GM12878 (cell line): ENCODE data around the gene STXBP3. TPM values are rescaled to one million over a fixed set of nuclear protein-coding genes. Genes with fewer than 3 reads are reported as not detected.

Experiments used
- ATAC-seq: fragments of 200-7000 bp; cut with Tn5 transposase; 3 replicates; pipeline ENCODE4 v1.9.1; 2020; ENCODE audit warnings: mild to moderate bottlenecking, moderate library complexity
- BruUV-seq: library from RNA; stranded (reverse); fragments of 400-500 nt; replicated peaks from 2 replicates; lab custom pipeline; 2021; lab: Mats Ljungman, UMichigan
- CTCF ChIA-PET: fragments of 300-600 bp; sonication (Branson Sonifier 250); formaldehyde crosslinking; extraction: SDS; loops from one replicate; lab custom pipeline; 2021; ENCODE audit warnings: inconsistent platforms; lab: Yijun Ruan, JAX
- POLR2A ChIA-PET: fragments of 350-600 bp; formaldehyde crosslinking; extraction: SDS; loops from one replicate; lab custom pipeline; 2021; ENCODE audit warnings: inconsistent platforms; lab: Charles Lee
- RAD21 ChIA-PET: fragments of 300-600 bp; sonication (Branson Sonifier 250); formaldehyde crosslinking; loops from one replicate; lab custom pipeline; 2023; ENCODE audit warnings: antibody characterized with exemption; ENCODE audit not compliant: unreplicated experiment; lab: Charles Lee
- SMC1A ChIA-PET: fragments of 300-600 bp; sonication (Branson Sonifier 250); formaldehyde crosslinking; loops from one replicate; lab custom pipeline; 2023; ENCODE audit not compliant: unreplicated experiment, uncharacterized antibody; lab: Charles Lee
- DNase-seq: peaks from one replicate; pipeline ENCODE4 v3.0.0-alpha.2; 2011; ENCODE audit warnings: low read depth, low spot score
- FAIRE-seq: peaks from 3 replicates; lab custom pipeline; 2011; peaks lifted over from hg19 to GRCh38; lab: Jason Lieb, UNC
- H2AFZ ChIP-seq: 2 replicates; pipeline ENCODE4 v1.6.0; 2011; ENCODE audit warnings: low read depth, low read length, control low read depth; ENCODE audit not compliant: control insufficient read depth
- H3K27ac ChIP-seq: 2 replicates; pipeline ENCODE4 v1.5.1; 2011; ENCODE audit warnings: control low read depth; ENCODE audit not compliant: control insufficient read depth, insufficient read depth
- H3K27me3 ChIP-seq, 2 experiments: replicated peaks in 1 of 2; 2 replicates each; pipeline versions ENCODE4 v1.6.0 to v1.6.1; 2011; ENCODE audit warnings: low read length in 1 of 2; ENCODE audit not compliant: control insufficient read depth in 2 of 2, insufficient read depth in 2 of 2
- H3K36me3 ChIP-seq, 2 experiments: 2 replicates each; pipeline ENCODE4 v1.5.1; 2011; ENCODE audit warnings: low read length in 1 of 2; ENCODE audit not compliant: control insufficient read depth in 2 of 2, insufficient read depth in 2 of 2
- H3K4me1 ChIP-seq: 2 replicates; pipeline ENCODE4 v1.6.1; 2011; ENCODE audit warnings: mild to moderate bottlenecking, low read length, moderate library complexity, mixed read lengths; ENCODE audit not compliant: control insufficient read depth, insufficient read depth
- H3K4me2 ChIP-seq: 2 replicates; pipeline ENCODE4 v1.6.0; 2011; ENCODE audit warnings: control low read depth; ENCODE audit not compliant: control insufficient read depth, insufficient read depth
- H3K4me3 ChIP-seq: fragments of 200-600 bp; sonication (generic); 2 replicates; pipeline ENCODE4 v1.5.1; 2016
- H3K79me2 ChIP-seq: 2 replicates; pipeline ENCODE4 v1.6.0; 2011; ENCODE audit warnings: low read length; ENCODE audit not compliant: control insufficient read depth, insufficient read depth
- H3K9ac ChIP-seq: 2 replicates; pipeline ENCODE4 v1.8.0; 2011; ENCODE audit warnings: low read length, control low read depth, mixed read lengths; ENCODE audit not compliant: control insufficient read depth, insufficient read depth
- H3K9me3 ChIP-seq: replicated peaks from 3 replicates; pipeline ENCODE4 v1.5.1; 2011; ENCODE audit warnings: mild to moderate bottlenecking, low read length; ENCODE audit not compliant: control insufficient read depth, insufficient read depth
- H4K20me1 ChIP-seq: 2 replicates; pipeline ENCODE4 v1.6.0; 2011; ENCODE audit not compliant: control insufficient read depth, insufficient read depth
- EP300 ChIP-seq, 2 experiments: fragments of 150-350 bp in 1 of 2; IDR thresholded peaks; 2 replicates each; pipeline ENCODE4 v1.6.1; 2011 to 2012; ENCODE audit warnings: low read depth in 2 of 2, low read length in 2 of 2, borderline replicate concordance in 1 of 2, improper control_type of control experiment in 1 of 2, inconsistent platforms in 1 of 2; ENCODE audit not compliant: control insufficient read depth in 1 of 2
- EZH2 ChIP-seq: IDR thresholded peaks from 2 replicates; pipeline ENCODE4 v1.6.1; 2012; ENCODE audit warnings: low read depth, mild to moderate bottlenecking, control low read depth, inconsistent platforms, low read length, borderline replicate concordance; ENCODE audit not compliant: control insufficient read depth
- PAX8 ChIP-seq: fragments of 450-650 bp; IDR thresholded peaks from 2 replicates; pipeline ENCODE4 v1.6.1; 2017; ENCODE audit warnings: mild to moderate bottlenecking, moderate library complexity
- PBX3 ChIP-seq: IDR thresholded peaks from 2 replicates; pipeline ENCODE4 v1.6.1; 2011; ENCODE audit warnings: mild to moderate bottlenecking, low read depth, low read length, moderate library complexity; ENCODE audit not compliant: insufficient replicate concordance
- RBBP5 ChIP-seq: fragments of 200-600 bp; sonication (generic); conservative IDR thresholded peaks from 2 replicates; pipeline ENCODE4 v1.6.1; 2016
- RELB ChIP-seq: fragments of 450-650 bp; IDR thresholded peaks from 2 replicates; pipeline ENCODE4 v1.6.1; 2017; ENCODE audit warnings: low read depth, mild to moderate bottlenecking, moderate library complexity
- TCF12 ChIP-seq: IDR thresholded peaks from 2 replicates; pipeline ENCODE4 v1.6.1; 2011; ENCODE audit warnings: low read depth, mild to moderate bottlenecking, low read length
- YBX1 ChIP-seq: fragments of 450-650 bp; IDR thresholded peaks from 2 replicates; pipeline ENCODE4 v1.6.1; 2016; ENCODE audit warnings: antibody characterized with exemption
- YY1 ChIP-seq: IDR thresholded peaks from 2 replicates; pipeline ENCODE4 v1.6.1; 2011; ENCODE audit warnings: low read depth, mild to moderate bottlenecking, low read length
- ZBTB4 ChIP-seq: fragments of 450-650 bp; formaldehyde crosslinking; IDR thresholded peaks from 2 replicates; pipeline ENCODE4 v1.4.0; 2022; ENCODE audit warnings: mild to moderate bottlenecking, moderate library complexity
- ZNF217 ChIP-seq: fragments of 450-650 bp; IDR thresholded peaks from 2 replicates; pipeline ENCODE4 v1.6.1; 2017; ENCODE audit warnings: antibody characterized with exemption, mild to moderate bottlenecking
- in situ Hi-C: fragments of 300-500 bp; cut with MboI; formaldehyde crosslinking; loops from 9 replicates; pipeline ENCODE4 v1.14.3; 2018; ENCODE audit warnings: mixed read lengths
- intact Hi-C: fragments of 100-400 bp; cut with micrococcal nuclease; formaldehyde crosslinking; loops from one replicate; pipeline ENCODE4 v1.14.2; 2022; ENCODE audit not compliant: unreplicated experiment
- polyA plus RNA-seq, 11 experiments: library from polyadenylated mRNA; depleted of rRNA in 4 of 11; unstranded in 6 of 11; stranded (reverse) in 5 of 11; fragments of >200 nt; fragmentation: Nextera tagmentation in 4 of 11; fragmentation: Illumina TruSeq in 1 of 11; extraction: Ambion mirVana in 4 of 11; extraction: Trizol in 1 of 11; gene quantifications; 1 replicate in 1 of 11; 2 replicates in 10 of 11; pipeline versions ENCODE4 v1.2.1 to v1.2.3, GENCODE V29; 2011 to 2016; ENCODE audit warnings: inconsistent platforms in 2 of 11, missing spikeins in 2 of 11, low read depth in 1 of 11
- total RNA-seq, 4 experiments: library from RNA; depleted of rRNA in 3 of 4; stranded (reverse); fragments of >200 nt in 3 of 4; fragmentation: Illumina TruSeq in 1 of 4; extraction: Trizol in 1 of 4; gene quantifications; 2 replicates each; pipeline versions ENCODE4 v1.2.1 to v1.2.3, GENCODE V29; 2013 to 2021

Gene STXBP3
- total and polyA plus RNA-seq, 10 of the 15 experiments (the other 5 are each of a cell fraction or from before 2014, with no cell fraction given): 19.6 to 35.1 (median 27.3) TPM

GRCh38 chr1:108801101-108801500, 54.6 kb downstream of the STXBP3 start:
- DNase-seq: no peak
- TF ChIP-seq YBX1: no peak
- TF ChIP-seq EZH2: no peak
- no peak for TF ChIP-seq ZBTB4 (CRISPR knock-in tag)
- no peak for TF ChIP-seq RBBP5
- no peak for TF ChIP-seq YY1
- TF ChIP-seq RELB: no peak
- TF ChIP-seq EP300 (IDR thresholded peaks at IDR 0.05; ENCODE audit: borderline replicate concordance in 1 of 2, control insufficient read depth in 1 of 2, low read depth in 2 of 2, low read length in 2 of 2): no peak
- TF ChIP-seq PBX3: no peak
- TF ChIP-seq ZNF217: no peak
- no peak for TF ChIP-seq PAX8
- TF ChIP-seq TCF12: no peak
- H3K27me3 ChIP-seq: no peaks in the 10 kb centered on the region
- H3K9ac ChIP-seq: no peak overlapping the region
- no peaks in the 10 kb centered on the region for H3K79me2 ChIP-seq
- ChIA-PET SMC1A (interaction anchor here (1.2 kb wide), 1 partner anchor 28 kb away, joined by 3 read pairs; no protein-coding TSS in a partner anchor), POLR2A (no interaction called here), CTCF (interaction anchor here (0.9 to 1.3 kb wide), 2 partner anchors 25 to 27 kb away, joined by 4 read pairs; no protein-coding TSS in a partner anchor), RAD21 (no interaction called here)
- H2AFZ ChIP-seq: no peak overlapping the region
- ATAC-seq: no peak
- BruUV-seq: no TSS peak
- intact Hi-C loops (no loop called here), in situ Hi-C loops (no loop called here)
- H4K20me1 ChIP-seq: no peaks in the 10 kb centered on the region
- no peaks in the 10 kb centered on the region for H3K4me1 ChIP-seq
- no peak overlapping the region for H3K27ac ChIP-seq
- no peak overlapping the region for H3K4me2 ChIP-seq
- H3K9me3 ChIP-seq: no peaks in the 10 kb centered on the region
- no peaks in the 10 kb centered on the region; a peak in 2 of 4 replicates for H3K36me3 ChIP-seq
- no peak for FAIRE-seq
- no peak overlapping the region for H3K4me3 ChIP-seq
